ENCODE measurements around the gene LMO3.
"Not testable (repeated sequence)": the region's sequence is repeated elsewhere in the genome, so short reads cannot be mapped to it uniquely, and the experiment has no call there.

Gene LMO3

GRCh38 chr12:16537652-16538051 is 68.3 kb downstream of the LMO3 start:
- DNase-seq = not testable (repeated sequence)

- no peak for DNase-seq
These were observed 74.3 kb downstream of the LMO3 start for GRCh38 chr12:16531621-16532020.

GRCh38 chr12:16530268-16530850 is 75.6 kb downstream of the LMO3 start:
- DNase-seq = no peak

GRCh38 chr12:16526693-16527092 is 79.3 kb downstream of the LMO3 start:
- DNase-seq = no peak

GRCh38 chr12:16524378-16524777 is 81.6 kb downstream of the LMO3 start:
- no peak for DNase-seq

- DNase-seq = no peak
These were observed 82.0 kb downstream of the LMO3 start for GRCh38 chr12:16523951-16524331.

- DNase-seq = no peak
These were observed 82.5 kb downstream of the LMO3 start for GRCh38 chr12:16523284-16523950.

GRCh38 chr12:16520328-16520727 is 85.6 kb downstream of the LMO3 start:
- DNase-seq = no peak

GRCh38 chr12:16515666-16516065 is 90.3 kb downstream of the LMO3 start:
- no peak for DNase-seq

GRCh38 chr12:16513231-16513630 is 92.7 kb downstream of the LMO3 start:
- DNase-seq = no peak

- DNase-seq = no peak
These were observed 96.6 kb downstream of the LMO3 start for GRCh38 chr12:16509411-16509810.

- no peak for DNase-seq
These were observed 99.6 kb downstream of the LMO3 start for GRCh38 chr12:16506394-16506793.

- DNase-seq = no peak
These were observed 101.8 kb downstream of the LMO3 start for GRCh38 chr12:16504200-16504599.

- no peak for DNase-seq
These were observed 106.4 kb downstream of the LMO3 start for GRCh38 chr12:16499611-16500010.
